ENCODE data around the gene P2RX2. TPM values are rescaled to one million over a fixed set of nuclear protein-coding genes. Genes with fewer than 3 reads are reported as not detected.

The P2RX2 gene
- total RNA-seq, 4 donors from 2014 or later, result 0.74 to 2.8 TPM; not detected in 2

- ATAC-seq (ENCODE audit: low FRiP score) (no peak), DNase-seq (ENCODE audit: low spot score) (no peak)
- TF ChIP-seq CTCF (IDR thresholded peaks at IDR 0.05), result no peak
These were observed 15.9 kb upstream of the P2RX2 start for GRCh38 chr12:132602572-132603239.

GRCh38 chr12:132603240-132604150 lies 15.1 kb upstream of the P2RX2 start:
- TF ChIP-seq CTCF (IDR thresholded peaks at IDR 0.05), result no peak
- ATAC-seq (ENCODE audit: low FRiP score) (no peak), DNase-seq (ENCODE audit: low spot score) (no peak)

GRCh38 chr12:132604151-132604618 lies 14.4 kb upstream of the P2RX2 start:
- no peak for TF ChIP-seq CTCF (IDR thresholded peaks at IDR 0.05)
- DNase-seq (ENCODE audit: low spot score), result no peak
- no peak for ATAC-seq (ENCODE audit: low FRiP score)

- no peak for ATAC-seq (ENCODE audit: low FRiP score)
These were observed 13.7 kb upstream of the P2RX2 start for GRCh38 chr12:132604668-132605441.

GRCh38 chr12:132605892-132606291 lies 12.7 kb upstream of the P2RX2 start:
- TF ChIP-seq CTCF (IDR thresholded peaks at IDR 0.05), result no peak
- ATAC-seq (ENCODE audit: low FRiP score) (no peak), DNase-seq (ENCODE audit: low spot score) (no peak)

More at GRCh38 chr12:132604668-132605441, 13.7 kb upstream of the P2RX2 start:
- no peak for DNase-seq (ENCODE audit: low spot score)
- no peak for TF ChIP-seq CTCF (IDR thresholded peaks at IDR 0.05)

GRCh38 chr12:132606466-132606865 lies 12.1 kb upstream of the P2RX2 start:
- no peak for DNase-seq (ENCODE audit: low spot score)
- TF ChIP-seq CTCF (IDR thresholded peaks at IDR 0.05), result no peak
- ATAC-seq (ENCODE audit: low FRiP score), result no peak

All from omental fat pad (tissue), 4 donors.